HEK293 (cell line): Measurements from ENCODE around the gene BRD8.

Experiments
- CTCF ChIP-seq: fragments of 450-650 bp; formaldehyde crosslinking; IDR thresholded peaks from 2 replicates; pipeline ENCODE4 v1.5.1; 2016; ENCODE audit warnings: missing biosample characterization, missing genetic modification characterization
- ZBTB44 ChIP-seq: fragments of 450-650 bp; IDR thresholded peaks from 2 replicates; pipeline ENCODE4 v1.5.1; 2018; ENCODE audit warnings: missing biosample characterization, mild to moderate bottlenecking, missing genetic modification characterization
- ZNF18 ChIP-seq: fragments of 450-650 bp; formaldehyde crosslinking; IDR thresholded peaks from 2 replicates; pipeline ENCODE4 v1.5.1; 2016; ENCODE audit warnings: missing biosample characterization, missing genetic modification characterization
- ZNF274 ChIP-seq, 2 experiments: fragments of 200-500 bp in 1 of 2; fragments of 450-650 bp in 1 of 2; sonication (Bioruptor generic) in 1 of 2; formaldehyde crosslinking in 1 of 2; IDR thresholded peaks; 2 replicates each; pipeline versions ENCODE4 v1.5.1 to v1.6.1; 2014 to 2016; ENCODE audit warnings: borderline replicate concordance in 1 of 2, inconsistent platforms in 1 of 2, low read length in 1 of 2, missing biosample characterization in 1 of 2, missing genetic modification characterization in 1 of 2
- ZNF324 ChIP-seq: fragments of 450-650 bp; formaldehyde crosslinking; IDR thresholded peaks from 2 replicates; pipeline ENCODE4 v1.5.1; 2016; ENCODE audit warnings: missing biosample characterization, missing genetic modification characterization
- ZNF37A ChIP-seq: fragments of 450-650 bp; IDR thresholded peaks from 2 replicates; pipeline ENCODE4 v1.5.1; 2018; ENCODE audit warnings: missing biosample characterization, missing genetic modification characterization
- ZNF626 ChIP-seq: fragments of 450-650 bp; sonication (Bioruptor Pico); formaldehyde crosslinking; IDR thresholded peaks from 2 replicates; pipeline ENCODE4 v1.5.1; 2018; ENCODE audit warnings: missing biosample characterization, missing genetic modification characterization, inconsistent platforms
- ZNF747 ChIP-seq: fragments of 450-650 bp; formaldehyde crosslinking; IDR thresholded peaks from 2 replicates; pipeline ENCODE4 v1.5.1; 2016; ENCODE audit warnings: missing biosample characterization, missing genetic modification characterization

GRCh38 chr5:138129347-138129746, 49.1 kb downstream of the BRD8 start:
- TF ChIP-seq ZBTB44 (tag by site-specific recombination) = peak; percentile 31; the same call in 1 of the 2 replicates
- TF ChIP-seq ZNF37A (tag by site-specific recombination) = no peak
- TF ChIP-seq CTCF (tag by site-specific recombination) = no peak
- TF ChIP-seq ZNF18 (tag by site-specific recombination) = 0 out of 2 replicates have a peak, but pooled peaks have one; percentile 15
- no peak for TF ChIP-seq ZNF626 (tag by site-specific recombination)
- TF ChIP-seq ZNF274 (IDR thresholded peaks at IDR 0.05; ENCODE audit: low read length) = no peak
- no peak for TF ChIP-seq ZNF274 (tag by site-specific recombination; IDR thresholded peaks at IDR 0.05; ENCODE audit: borderline replicate concordance)
- no peak for TF ChIP-seq ZNF324 (tag by site-specific recombination)
- TF ChIP-seq ZNF747 = no peak
